WTC11 (cell line): ENCODE data around the gene GALNTL6. TPM values are rescaled to one million over a fixed set of nuclear protein-coding genes. Genes with fewer than 3 reads are reported as not detected.

Source experiments
- ATAC-seq: fragments of 200-7000 bp; cut with Tn5 transposase; 2 replicates; pipeline ENCODE4 v1.10.0; 2021; ENCODE audit warnings: mild to moderate bottlenecking, moderate library complexity
- CTCF ChIA-PET: fragments of 300-600 bp; sonication (Branson Sonifier 250); formaldehyde crosslinking; loops from one replicate; lab custom pipeline; 2021; ENCODE audit warnings: antibody characterized with exemption; lab: Charles Lee
- POLR2A ChIA-PET: fragments of 350-600 bp; sonication (Branson Sonifier 250); formaldehyde crosslinking; loops from one replicate; lab custom pipeline; 2021; ENCODE audit warnings: antibody characterized with exemption; lab: Charles Lee
- DNase-seq: peaks from one replicate; pipeline ENCODE4 v3.0.0; 2021; ENCODE audit warnings: low spot score
- H3K27ac Mint-ChIP-seq: 2 replicates; pipeline ENCODE4 v1.8.0; 2021; ENCODE audit warnings: mixed read lengths
- H3K27me3 Mint-ChIP-seq: 2 replicates; pipeline ENCODE4 v1.8.0; 2021; ENCODE audit warnings: low read depth, mild to moderate bottlenecking, moderate library complexity, mixed read lengths
- H3K36me3 Mint-ChIP-seq: 2 replicates; pipeline ENCODE4 v1.8.0; 2021; ENCODE audit warnings: mixed read lengths
- H3K4me1 Mint-ChIP-seq: 2 replicates; pipeline ENCODE4 v1.8.0; 2022; ENCODE audit warnings: mixed read lengths
- H3K4me3 Mint-ChIP-seq: 2 replicates; pipeline ENCODE4 v1.8.0; 2021; ENCODE audit warnings: mild to moderate bottlenecking, moderate library complexity, mixed read lengths
- H3K9me3 Mint-ChIP-seq: 2 replicates; pipeline ENCODE4 v1.8.0; 2021; ENCODE audit warnings: mixed read lengths
- ATF1 ChIP-seq: sonication (generic); formaldehyde crosslinking; IDR thresholded peaks from 2 replicates; pipeline ENCODE4 v1.8.1; 2023; ENCODE audit warnings: mild to moderate bottlenecking, moderate library complexity, missing genetic modification reagents
- ATF3 ChIP-seq: sonication (generic); formaldehyde crosslinking; conservative IDR thresholded peaks from 2 replicates; pipeline ENCODE4 v1.8.1; 2022; ENCODE audit warnings: mild to moderate bottlenecking, missing genetic modification reagents
- ELF4 ChIP-seq: sonication (generic); formaldehyde crosslinking; IDR thresholded peaks from 2 replicates; pipeline ENCODE4 v1.8.1; 2022; ENCODE audit warnings: low read depth, mild to moderate bottlenecking, moderate library complexity, missing genetic modification reagents
- ESRRA ChIP-seq: sonication (generic); formaldehyde crosslinking; IDR thresholded peaks from 2 replicates; pipeline ENCODE4 v1.8.1; 2022; ENCODE audit warnings: mild to moderate bottlenecking, missing genetic modification reagents, borderline replicate concordance
- FOXP1 ChIP-seq: sonication (generic); formaldehyde crosslinking; IDR thresholded peaks from 2 replicates; pipeline ENCODE4 v1.8.0; 2022; ENCODE audit warnings: missing genetic modification reagents, mild to moderate bottlenecking, moderate library complexity, borderline replicate concordance
- GRHL2 ChIP-seq: fragments of 250-450 bp; sonication (Bioruptor Pico); IDR thresholded peaks from 2 replicates; pipeline ENCODE4 v1.8.0; 2022; ENCODE audit warnings: mild to moderate bottlenecking, moderate library complexity; ENCODE audit not compliant: insufficient replicate concordance, severe bottlenecking
- MXD4 ChIP-seq: fragments of 250-450 bp; sonication (Bioruptor Pico); IDR thresholded peaks from 2 replicates; pipeline ENCODE4 v1.8.0; 2021; ENCODE audit warnings: mild to moderate bottlenecking, moderate library complexity, borderline replicate concordance
- NFATC4 ChIP-seq: fragments of 250-450 bp; sonication (Bioruptor Pico); IDR thresholded peaks from 2 replicates; pipeline ENCODE4 v1.9.0; 2021; ENCODE audit warnings: mild to moderate bottlenecking
- NFE2L1 ChIP-seq: sonication (generic); formaldehyde crosslinking; IDR thresholded peaks from 2 replicates; pipeline ENCODE4 v1.8.1; 2023; ENCODE audit warnings: missing genetic modification reagents
- NR1H2 ChIP-seq: sonication (generic); formaldehyde crosslinking; IDR thresholded peaks from 2 replicates; pipeline ENCODE4 v1.9.0; 2021; ENCODE audit warnings: mild to moderate bottlenecking, moderate library complexity, missing genetic modification reagents
- NR3C1 ChIP-seq: sonication (generic); formaldehyde crosslinking; conservative IDR thresholded peaks from 2 replicates; pipeline ENCODE4 v1.8.1; 2023; ENCODE audit warnings: low read depth, mild to moderate bottlenecking, missing genetic modification reagents
- RELA ChIP-seq: sonication (generic); formaldehyde crosslinking; IDR thresholded peaks from 2 replicates; pipeline ENCODE4 v1.8.1; 2022; ENCODE audit warnings: missing genetic modification reagents, mild to moderate bottlenecking, borderline replicate concordance
- RORB ChIP-seq: fragments of 250-450 bp; sonication (Bioruptor Pico); IDR thresholded peaks from 2 replicates; pipeline ENCODE4 v1.9.0; 2021; ENCODE audit warnings: mild to moderate bottlenecking
- TEAD4 ChIP-seq: sonication (generic); formaldehyde crosslinking; IDR thresholded peaks from 2 replicates; pipeline ENCODE4 v1.8.0; 2022; ENCODE audit warnings: mild to moderate bottlenecking, missing genetic modification reagents
- TP53 ChIP-seq: sonication (generic); formaldehyde crosslinking; IDR thresholded peaks from 2 replicates; pipeline ENCODE4 v1.8.1; 2023; ENCODE audit warnings: mild to moderate bottlenecking, missing genetic modification reagents
- ZNF138 ChIP-seq: sonication (generic); formaldehyde crosslinking; conservative IDR thresholded peaks from 2 replicates; pipeline ENCODE4 v1.8.1; 2022; ENCODE audit warnings: mild to moderate bottlenecking, moderate library complexity, missing genetic modification reagents
- ZNF219 ChIP-seq: sonication (generic); formaldehyde crosslinking; IDR thresholded peaks from 2 replicates; pipeline ENCODE4 v1.8.0; 2023; ENCODE audit warnings: missing genetic modification reagents, mild to moderate bottlenecking, borderline replicate concordance
- ZNF263 ChIP-seq: sonication (generic); formaldehyde crosslinking; IDR thresholded peaks from 2 replicates; pipeline ENCODE4 v1.8.1; 2022; ENCODE audit warnings: low read depth, mild to moderate bottlenecking, moderate library complexity, missing genetic modification reagents
- ZNF317 ChIP-seq: sonication (generic); formaldehyde crosslinking; IDR thresholded peaks from 2 replicates; pipeline ENCODE4 v1.8.1; 2023; ENCODE audit warnings: low read depth, mild to moderate bottlenecking, moderate library complexity, missing genetic modification reagents, borderline replicate concordance
- ZNF396 ChIP-seq: fragments of 250-450 bp; sonication (Bioruptor Pico); IDR thresholded peaks from 2 replicates; pipeline ENCODE4 v1.8.0; 2021; ENCODE audit warnings: mild to moderate bottlenecking, moderate library complexity, borderline replicate concordance
- ZNF423 ChIP-seq: fragments of 250-450 bp; sonication (Bioruptor Pico); IDR thresholded peaks from 2 replicates; pipeline ENCODE4 v2.1.2; 2022; ENCODE audit warnings: mild to moderate bottlenecking, moderate library complexity
- total RNA-seq: library from RNA; stranded (reverse); gene quantifications from 3 replicates; pipeline ENCODE4 v1.2.3, GENCODE V29; 2021
- TF ChIP-seq, protein P1 (sequence below): sonication (generic); formaldehyde crosslinking; IDR thresholded peaks from 2 replicates; pipeline ENCODE4 v1.8.1; 2023; ENCODE audit warnings: mild to moderate bottlenecking, missing genetic modification reagents
- TF ChIP-seq, protein P2 (sequence below): fragments of 250-450 bp; sonication (Bioruptor Pico); IDR thresholded peaks from 2 replicates; pipeline ENCODE4 v2.1.2; 2022; ENCODE audit warnings: mild to moderate bottlenecking, moderate library complexity
- TF ChIP-seq, protein P3 (sequence below): sonication (generic); formaldehyde crosslinking; IDR thresholded peaks from 2 replicates; pipeline ENCODE4 v1.8.1; 2023; ENCODE audit warnings: mild to moderate bottlenecking, missing genetic modification reagents, moderate library complexity

The GALNTL6 gene
- total RNA-seq, 1 experiment from 2014 or later: 0.24 TPM

GRCh38 chr4:172785613-172786012, 972.4 kb downstream of the GALNTL6 start:
- no peaks in the 10 kb centered on the region for H3K4me1 Mint-ChIP-seq
- DNase-seq (no peak), ATAC-seq (no peak)
- POLR2A ChIA-PET: no interaction called here
- peaks cover 5% of the 10 kb centered on the region; the same call in 1 of the 2 replicates for H3K9me3 Mint-ChIP-seq
- no peaks in the 10 kb centered on the region for H3K27me3 Mint-ChIP-seq
- H3K27ac Mint-ChIP-seq: no peak overlapping the region
- CTCF ChIA-PET: no interaction called here
- H3K4me3 Mint-ChIP-seq: no peak overlapping the region
- TF ChIP-seq ZNF317 (CRISPR knock-in tag) (no peak), ZNF423 (CRISPR knock-in tag) (no peak), ATF1 (no peak), ATF3 (CRISPR knock-in tag) (no peak), NFE2L1 (CRISPR knock-in tag) (no peak), FOXP1 (CRISPR knock-in tag) (no peak), MXD4 (CRISPR knock-in tag) (no peak), ESRRA (CRISPR knock-in tag) (no peak), TEAD4 (CRISPR knock-in tag) (no peak), RORB (CRISPR knock-in tag) (no peak)
- TF ChIP-seq, protein P1, sequence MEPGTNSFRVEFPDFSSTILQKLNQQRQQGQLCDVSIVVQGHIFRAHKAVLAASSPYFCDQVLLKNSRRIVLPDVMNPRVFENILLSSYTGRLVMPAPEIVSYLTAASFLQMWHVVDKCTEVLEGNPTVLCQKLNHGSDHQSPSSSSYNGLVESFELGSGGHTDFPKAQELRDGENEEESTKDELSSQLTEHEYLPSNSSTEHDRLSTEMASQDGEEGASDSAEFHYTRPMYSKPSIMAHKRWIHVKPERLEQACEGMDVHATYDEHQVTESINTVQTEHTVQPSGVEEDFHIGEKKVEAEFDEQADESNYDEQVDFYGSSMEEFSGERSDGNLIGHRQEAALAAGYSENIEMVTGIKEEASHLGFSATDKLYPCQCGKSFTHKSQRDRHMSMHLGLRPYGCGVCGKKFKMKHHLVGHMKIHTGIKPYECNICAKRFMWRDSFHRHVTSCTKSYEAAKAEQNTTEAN: no peak
- TF ChIP-seq, protein P2, sequence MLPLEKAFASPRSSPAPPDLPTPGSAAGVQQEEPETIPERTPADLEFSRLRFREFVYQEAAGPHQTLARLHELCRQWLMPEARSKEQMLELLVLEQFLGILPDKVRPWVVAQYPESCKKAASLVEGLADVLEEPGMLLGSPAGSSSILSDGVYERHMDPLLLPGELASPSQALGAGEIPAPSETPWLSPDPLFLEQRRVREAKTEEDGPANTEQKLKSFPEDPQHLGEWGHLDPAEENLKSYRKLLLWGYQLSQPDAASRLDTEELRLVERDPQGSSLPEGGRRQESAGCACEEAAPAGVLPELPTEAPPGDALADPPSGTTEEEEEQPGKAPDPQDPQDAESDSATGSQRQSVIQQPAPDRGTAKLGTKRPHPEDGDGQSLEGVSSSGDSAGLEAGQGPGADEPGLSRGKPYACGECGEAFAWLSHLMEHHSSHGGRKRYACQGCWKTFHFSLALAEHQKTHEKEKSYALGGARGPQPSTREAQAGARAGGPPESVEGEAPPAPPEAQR (CRISPR knock-in tag): no peak
- no peaks in the 10 kb centered on the region for H3K36me3 Mint-ChIP-seq

DNA sequence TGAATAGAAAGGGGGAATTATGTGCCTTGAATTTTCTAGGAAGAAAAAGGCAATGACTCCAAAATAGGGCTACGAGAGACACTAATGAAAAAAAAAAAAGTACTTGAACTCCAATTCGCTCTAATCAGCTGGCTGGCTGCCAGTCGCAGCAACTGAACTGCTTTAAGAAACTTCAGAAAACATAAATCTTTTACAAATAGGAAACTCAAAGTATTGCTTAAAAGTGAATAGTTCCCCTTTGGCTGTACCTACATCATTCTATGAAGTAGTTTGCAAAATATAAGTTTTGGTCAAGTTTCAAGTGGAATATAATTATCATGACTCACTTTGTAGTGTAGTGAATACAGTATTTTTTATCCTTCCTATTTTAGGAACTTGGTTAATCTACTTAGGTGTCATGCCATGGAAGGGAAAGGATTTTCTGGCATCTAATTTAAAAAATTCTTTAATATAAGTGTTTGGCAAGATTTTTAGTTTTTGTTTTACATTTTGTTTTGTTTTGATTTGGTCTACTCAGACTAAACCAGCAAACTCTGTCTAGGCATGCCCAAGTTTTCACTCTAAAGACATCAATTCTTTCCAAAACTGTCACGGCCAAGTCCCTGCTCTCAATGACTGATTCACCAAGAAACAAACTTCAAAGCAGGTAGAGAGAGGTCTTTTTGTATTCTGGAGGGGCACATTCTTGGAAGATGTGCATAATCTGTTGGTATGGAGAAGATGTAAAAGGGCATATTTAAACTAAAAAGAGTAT, 973.0 kb downstream of the GALNTL6 start:
- TF ChIP-seq ELF4 (no peak), ZNF138 (CRISPR knock-in tag) (no peak), RELA (CRISPR knock-in tag) (no peak), NFATC4 (no peak), NR1H2 (CRISPR knock-in tag) (no peak), TP53 (CRISPR knock-in tag) (no peak), GRHL2 (CRISPR knock-in tag) (no peak), ZNF219 (no peak), ZNF396 (CRISPR knock-in tag) (no peak), ZNF263 (no peak), NR3C1 (CRISPR knock-in tag) (no peak)
- TF ChIP-seq, protein P3, sequence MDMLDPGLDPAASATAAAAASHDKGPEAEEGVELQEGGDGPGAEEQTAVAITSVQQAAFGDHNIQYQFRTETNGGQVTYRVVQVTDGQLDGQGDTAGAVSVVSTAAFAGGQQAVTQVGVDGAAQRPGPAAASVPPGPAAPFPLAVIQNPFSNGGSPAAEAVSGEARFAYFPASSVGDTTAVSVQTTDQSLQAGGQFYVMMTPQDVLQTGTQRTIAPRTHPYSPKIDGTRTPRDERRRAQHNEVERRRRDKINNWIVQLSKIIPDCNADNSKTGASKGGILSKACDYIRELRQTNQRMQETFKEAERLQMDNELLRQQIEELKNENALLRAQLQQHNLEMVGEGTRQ (CRISPR knock-in tag): no peak
- H3K27me3 Mint-ChIP-seq: no peaks in the 10 kb centered on the region
- H3K9me3 Mint-ChIP-seq: peaks cover 5% of the 10 kb centered on the region; the same call in 1 of the 2 replicates
- POLR2A ChIA-PET: no interaction called here
- CTCF ChIA-PET: no interaction called here
- H3K4me3 Mint-ChIP-seq: no peak overlapping the region
- ATAC-seq: no peak
- no peaks in the 10 kb centered on the region for H3K36me3 Mint-ChIP-seq
- no peak overlapping the region for H3K27ac Mint-ChIP-seq
- H3K4me1 Mint-ChIP-seq: no peaks in the 10 kb centered on the region
- DNase-seq: no peak
